T-helper 2 cell treated with Interferon-gamma antibody and Interleukin-4, amounts not matched to agents 5 μg/mL and 100 μg/mL, for 36 hours (primary cell): ENCODE results near the gene FYCO1.

Experiments
- DNase-seq: peaks from one replicate; pipeline ENCODE4 v3.0.0; 2021; ENCODE audit warnings: low spot score
- H3K27ac Mint-ChIP-seq: one replicate; pipeline ENCODE4 v1.8.0; 2021; ENCODE audit warnings: mild to moderate bottlenecking, mixed read lengths
- H3K27me3 Mint-ChIP-seq: one replicate; pipeline ENCODE4 v1.8.0; 2021; ENCODE audit warnings: low read depth, mixed read lengths
- H3K36me3 Mint-ChIP-seq: one replicate; pipeline ENCODE4 v1.8.0; 2021; ENCODE audit warnings: low read depth, mixed read lengths
- H3K4me1 Mint-ChIP-seq: one replicate; pipeline ENCODE4 v1.8.0; 2021; ENCODE audit warnings: low read depth, mixed read lengths
- H3K4me3 Mint-ChIP-seq: one replicate; pipeline ENCODE4 v1.8.0; 2022; ENCODE audit warnings: mild to moderate bottlenecking, moderate library complexity, mixed read lengths
- H3K9me3 Mint-ChIP-seq: one replicate; pipeline ENCODE4 v1.8.0; 2021; ENCODE audit warnings: mixed read lengths

The FYCO1 gene

GRCh38 chr3:45969116-45969515, 26.5 kb downstream of the FYCO1 start:
- Mint-ChIP-seq H3K27ac (no peak overlapping the region), H3K36me3 (peaks cover 75% of the 10 kb centered on the region), H3K9me3 (no peaks in the 10 kb centered on the region), H3K4me3 (no peak overlapping the region), H3K4me1 (peaks cover 49% of the 10 kb centered on the region), H3K27me3 (no peaks in the 10 kb centered on the region)
- DNase-seq = no peak

DNA sequence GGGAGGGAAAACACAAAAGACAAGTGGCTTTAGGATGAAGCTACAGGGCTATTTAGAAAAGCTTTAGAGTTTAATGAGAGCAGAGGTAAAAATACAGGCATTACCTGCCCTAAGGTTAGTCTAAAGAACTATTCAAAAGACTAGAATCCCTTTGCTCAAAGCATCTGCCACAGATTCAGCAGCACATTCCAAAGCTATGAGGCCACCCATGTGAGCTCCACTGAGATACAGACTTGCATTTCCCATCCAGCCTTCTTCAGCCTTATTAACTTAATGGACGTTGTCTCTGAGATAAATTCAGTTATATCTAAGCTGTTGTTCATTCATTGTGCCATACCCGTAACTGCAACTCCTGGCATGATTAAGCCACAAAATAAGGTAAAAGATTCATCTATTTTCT, 26.9 kb downstream of the FYCO1 start:
- Mint-ChIP-seq H3K27ac (no peak overlapping the region), H3K36me3 (peaks cover 78% of the 10 kb centered on the region), H3K4me1 (peaks cover 52% of the 10 kb centered on the region), H3K27me3 (no peaks in the 10 kb centered on the region), H3K4me3 (no peak overlapping the region), H3K9me3 (no peaks in the 10 kb centered on the region)
- DNase-seq = no peak

DNA sequence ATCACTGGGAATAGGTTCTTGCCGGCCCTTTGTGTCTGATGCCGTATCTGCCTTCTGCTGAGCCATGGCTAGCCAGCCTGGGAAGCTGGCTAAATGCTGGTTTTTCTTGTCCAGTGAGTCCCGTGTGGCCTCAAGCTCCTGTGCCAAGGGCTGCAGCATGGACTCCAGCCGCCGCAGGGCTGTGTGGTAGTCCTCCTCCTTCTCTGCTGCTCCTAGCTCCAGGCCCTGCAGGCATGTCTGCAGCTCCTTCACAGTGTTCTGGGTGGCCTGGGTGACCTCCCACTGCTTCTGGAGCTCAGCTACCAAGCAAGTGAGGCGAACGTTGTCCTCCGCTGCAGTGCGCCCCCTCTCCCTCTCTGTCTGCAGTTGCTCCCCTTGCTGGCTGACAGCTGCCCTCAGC, 27.5 kb downstream of the FYCO1 start:
- DNase-seq = no peak
- Mint-ChIP-seq H3K4me3 (no peak overlapping the region), H3K36me3 (peaks cover 78% of the 10 kb centered on the region), H3K27ac (no peak overlapping the region), H3K4me1 (peaks cover 54% of the 10 kb centered on the region), H3K27me3 (no peaks in the 10 kb centered on the region), H3K9me3 (no peaks in the 10 kb centered on the region)

DNA sequence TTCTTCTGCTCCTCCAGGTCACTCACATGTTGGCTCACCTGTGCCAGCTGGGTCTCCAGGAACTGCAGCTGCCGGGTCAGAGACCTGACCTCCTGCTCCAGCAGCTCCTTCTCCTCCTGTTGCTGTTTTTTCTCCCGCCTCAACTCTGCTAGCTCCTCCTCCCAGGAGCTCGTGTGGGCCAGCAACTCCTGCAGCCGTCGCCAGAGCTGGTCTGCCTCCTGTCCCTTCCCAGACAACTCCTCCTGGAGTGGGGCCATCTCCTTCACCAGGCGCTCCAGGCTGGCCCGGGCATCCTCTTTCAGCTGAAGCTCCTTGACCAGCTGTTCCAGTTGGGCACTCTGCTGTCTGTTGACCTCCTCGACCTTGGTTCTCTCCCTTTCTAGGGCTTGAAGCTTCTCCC, 27.9 kb downstream of the FYCO1 start:
- no peak overlapping the region for H3K4me3 Mint-ChIP-seq
- H3K9me3 Mint-ChIP-seq = no peaks in the 10 kb centered on the region
- peak overlapping the region; percentile 68 for H3K27ac Mint-ChIP-seq
- H3K27me3 Mint-ChIP-seq = no peaks in the 10 kb centered on the region
- peaks cover 54% of the 10 kb centered on the region for H3K4me1 Mint-ChIP-seq
- DNase-seq = no peak
- peaks cover 79% of the 10 kb centered on the region for H3K36me3 Mint-ChIP-seq

- Mint-ChIP-seq H3K27me3 (no peaks in the 10 kb centered on the region), H3K4me3 (no peak overlapping the region), H3K27ac (peak overlapping the region; percentile 68), H3K36me3 (peaks cover 81% of the 10 kb centered on the region), H3K4me1 (peaks cover 55% of the 10 kb centered on the region), H3K9me3 (no peaks in the 10 kb centered on the region)
- no peak for DNase-seq
Measured at GRCh38 chr3:45966950-45967640, 28.5 kb downstream of the FYCO1 start.

GRCh38 chr3:45966371-45966791, 29.2 kb downstream of the FYCO1 start:
- no peaks in the 10 kb centered on the region for H3K27me3 Mint-ChIP-seq
- no peak overlapping the region for H3K27ac Mint-ChIP-seq
- no peaks in the 10 kb centered on the region for H3K9me3 Mint-ChIP-seq
- peaks cover 83% of the 10 kb centered on the region for H3K36me3 Mint-ChIP-seq
- peaks cover 55% of the 10 kb centered on the region for H3K4me1 Mint-ChIP-seq
- DNase-seq = no peak
- no peak overlapping the region for H3K4me3 Mint-ChIP-seq

DNA sequence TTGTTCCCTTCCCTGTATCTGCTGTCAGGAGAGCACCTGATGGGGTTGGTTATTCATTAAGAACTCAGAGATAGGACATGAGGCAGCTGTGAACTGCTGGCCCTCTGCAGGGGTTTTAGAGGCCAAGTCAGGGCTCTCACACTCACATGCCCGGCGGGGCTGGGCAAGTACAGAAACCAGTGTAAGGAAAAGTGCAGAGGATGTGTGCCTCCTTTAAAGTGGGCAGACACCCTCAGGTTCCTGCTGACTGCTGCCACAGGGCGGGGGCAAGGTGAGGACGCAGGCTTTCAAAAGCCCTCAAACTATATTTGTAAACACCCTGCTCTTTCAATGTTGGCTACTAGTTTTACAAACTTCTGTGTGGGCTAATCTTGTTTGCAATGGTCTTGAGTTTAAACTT, 30.0 kb downstream of the FYCO1 start:
- H3K36me3 Mint-ChIP-seq = peaks cover 86% of the 10 kb centered on the region
- DNase-seq = no peak
- peaks cover 4% of the 10 kb centered on the region for H3K9me3 Mint-ChIP-seq
- peak overlapping the region; percentile 33 for H3K4me3 Mint-ChIP-seq
- peaks cover 56% of the 10 kb centered on the region for H3K4me1 Mint-ChIP-seq
- H3K27ac Mint-ChIP-seq = peak overlapping the region; percentile 63
- H3K27me3 Mint-ChIP-seq = no peaks in the 10 kb centered on the region

DNA sequence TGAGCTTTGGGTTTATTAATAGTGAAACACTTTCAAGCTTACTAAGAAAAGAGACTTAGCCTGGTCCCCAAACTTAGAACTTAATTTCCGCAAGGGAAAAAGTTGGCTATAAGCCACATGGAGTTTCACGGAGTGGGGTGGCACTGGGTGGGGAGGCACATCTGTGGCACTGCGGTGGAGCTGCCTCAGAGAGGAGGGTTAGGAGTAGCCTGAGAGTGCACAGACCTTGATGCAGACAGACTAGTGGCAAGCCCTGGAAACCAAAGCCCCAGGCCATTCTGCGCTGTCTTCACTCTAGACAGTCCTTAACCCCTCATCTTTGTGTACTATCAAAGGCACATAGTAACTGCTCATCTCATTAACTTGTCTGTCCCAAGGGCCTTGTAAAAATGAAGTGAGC, 30.4 kb downstream of the FYCO1 start:
- H3K4me1 Mint-ChIP-seq = peaks cover 53% of the 10 kb centered on the region
- H3K27me3 Mint-ChIP-seq = no peaks in the 10 kb centered on the region
- H3K9me3 Mint-ChIP-seq = peaks cover 4% of the 10 kb centered on the region
- peak overlapping the region; percentile 63 for H3K27ac Mint-ChIP-seq
- DNase-seq = no peak
- H3K4me3 Mint-ChIP-seq = peak overlapping the region; percentile 18
- peaks cover 87% of the 10 kb centered on the region for H3K36me3 Mint-ChIP-seq

- Mint-ChIP-seq H3K4me3 (peak overlapping the region; percentile 5), H3K9me3 (peaks cover 4% of the 10 kb centered on the region), H3K27me3 (no peaks in the 10 kb centered on the region), H3K36me3 (peaks cover 90% of the 10 kb centered on the region), H3K27ac (peak overlapping the region; percentile 32), H3K4me1 (peaks cover 49% of the 10 kb centered on the region)
- DNase-seq = peak; percentile 74
Measured at GRCh38 chr3:45964139-45964538, 31.5 kb downstream of the FYCO1 start.

DNA sequence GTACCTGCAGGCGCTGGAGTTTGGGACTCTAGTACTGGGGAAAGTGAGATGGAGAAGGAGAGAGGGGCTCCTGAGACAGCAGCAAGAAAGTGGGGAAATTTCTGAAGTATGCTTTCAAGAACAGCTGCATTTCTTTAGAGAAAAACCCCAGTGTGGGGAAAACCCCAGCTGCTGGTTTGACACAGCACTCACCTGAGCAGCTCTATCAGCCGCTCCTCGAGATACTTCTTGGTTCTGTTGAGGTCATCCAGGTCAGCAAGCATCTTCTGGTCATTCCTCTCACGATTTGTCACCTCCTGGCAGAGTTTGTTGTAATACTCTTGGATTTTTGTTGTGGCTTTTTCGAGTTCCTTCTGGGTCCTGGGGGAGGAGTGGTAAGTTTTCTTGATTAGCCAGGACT, 33.6 kb downstream of the FYCO1 start:
- H3K27me3 Mint-ChIP-seq = no peaks in the 10 kb centered on the region
- H3K27ac Mint-ChIP-seq = peak overlapping the region; percentile 49
- no peak overlapping the region for H3K4me3 Mint-ChIP-seq
- DNase-seq = no peak
- H3K4me1 Mint-ChIP-seq = peaks cover 49% of the 10 kb centered on the region
- peaks cover 4% of the 10 kb centered on the region for H3K9me3 Mint-ChIP-seq
- peaks cover 88% of the 10 kb centered on the region for H3K36me3 Mint-ChIP-seq

- no peak overlapping the region for H3K4me3 Mint-ChIP-seq
- peaks cover 83% of the 10 kb centered on the region for H3K36me3 Mint-ChIP-seq
- H3K27me3 Mint-ChIP-seq = no peaks in the 10 kb centered on the region
- peaks cover 38% of the 10 kb centered on the region for H3K4me1 Mint-ChIP-seq
- H3K9me3 Mint-ChIP-seq = peaks cover 4% of the 10 kb centered on the region
- no peak overlapping the region for H3K27ac Mint-ChIP-seq
- no peak for DNase-seq
Measured at GRCh38 chr3:45960289-45960688, 35.3 kb downstream of the FYCO1 start.

GRCh38 chr3:45959201-45959600, 36.4 kb downstream of the FYCO1 start:
- no peak overlapping the region for H3K27ac Mint-ChIP-seq
- no peaks in the 10 kb centered on the region for H3K27me3 Mint-ChIP-seq
- H3K36me3 Mint-ChIP-seq = peaks cover 88% of the 10 kb centered on the region
- DNase-seq = no peak
- peaks cover 4% of the 10 kb centered on the region for H3K9me3 Mint-ChIP-seq
- H3K4me1 Mint-ChIP-seq = peaks cover 28% of the 10 kb centered on the region
- H3K4me3 Mint-ChIP-seq = no peak overlapping the region

DNA sequence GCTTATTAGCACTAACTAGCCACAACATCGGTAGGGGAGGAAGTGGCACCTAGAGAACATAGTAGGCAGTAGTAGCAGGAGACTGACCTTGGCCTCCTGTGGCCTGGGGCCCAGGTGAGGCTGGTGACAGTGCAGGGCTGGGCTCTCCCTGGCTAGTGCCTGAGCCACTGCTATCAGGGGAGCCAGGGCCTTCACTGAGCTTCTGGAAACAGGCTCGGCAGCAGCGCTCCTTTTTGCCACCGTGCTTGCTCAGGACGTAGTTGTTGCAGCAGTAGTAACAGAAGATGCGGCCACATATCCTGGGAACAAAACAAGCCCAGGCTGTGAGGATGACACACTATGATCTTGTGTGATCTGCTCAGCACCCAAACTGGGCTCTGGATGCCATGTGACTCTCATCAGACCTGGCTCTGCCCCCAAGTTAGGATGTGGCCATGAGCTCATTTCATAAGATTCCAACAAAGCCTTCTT, 37.3 kb downstream of the FYCO1 start:
- Mint-ChIP-seq H3K27me3 (no peaks in the 10 kb centered on the region), H3K36me3 (peaks cover 87% of the 10 kb centered on the region), H3K9me3 (peaks cover 4% of the 10 kb centered on the region), H3K4me1 (peaks cover 19% of the 10 kb centered on the region), H3K4me3 (no peak overlapping the region), H3K27ac (no peak overlapping the region)
- DNase-seq = no peak

DNA sequence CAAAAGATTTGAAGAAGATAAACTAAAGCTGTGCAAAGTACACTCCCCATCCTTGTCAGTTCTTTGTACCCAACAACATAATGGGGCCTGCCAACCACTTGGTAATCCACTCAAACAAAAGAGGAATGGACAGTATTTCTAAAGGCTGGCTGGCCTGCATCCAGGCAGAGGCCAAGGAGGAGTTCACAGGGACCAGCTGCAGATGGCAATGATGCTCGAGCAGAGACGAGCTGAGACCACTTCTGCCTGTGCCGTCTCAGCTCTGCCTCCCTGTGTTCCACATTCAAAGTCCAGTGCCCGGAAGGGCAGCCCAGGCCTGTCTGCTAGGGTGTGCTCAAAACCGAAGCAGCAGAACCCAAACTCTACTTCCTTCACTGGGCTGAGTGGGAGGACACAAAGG, 38.0 kb downstream of the FYCO1 start:
- Mint-ChIP-seq H3K4me1 (peaks cover 12% of the 10 kb centered on the region), H3K27ac (peak overlapping the region; percentile 13), H3K4me3 (no peak overlapping the region), H3K27me3 (no peaks in the 10 kb centered on the region), H3K9me3 (peaks cover 4% of the 10 kb centered on the region), H3K36me3 (peaks cover 86% of the 10 kb centered on the region)
- no peak for DNase-seq

- Mint-ChIP-seq H3K36me3 (peaks cover 85% of the 10 kb centered on the region), H3K9me3 (peaks cover under 1% of the 10 kb centered on the region), H3K4me1 (peaks cover 14% of the 10 kb centered on the region), H3K27ac (no peak overlapping the region), H3K27me3 (no peaks in the 10 kb centered on the region), H3K4me3 (no peak overlapping the region)
- no peak for DNase-seq
Measured at GRCh38 chr3:45955706-45956105, 39.9 kb downstream of the FYCO1 start.
